Measurements from ENCODE around the gene GRID1.
"Not testable (repeated sequence)": the region's sequence is repeated elsewhere in the genome, so short reads cannot be mapped to it uniquely, and the experiment has no call there.

The GRID1 gene

DNA sequence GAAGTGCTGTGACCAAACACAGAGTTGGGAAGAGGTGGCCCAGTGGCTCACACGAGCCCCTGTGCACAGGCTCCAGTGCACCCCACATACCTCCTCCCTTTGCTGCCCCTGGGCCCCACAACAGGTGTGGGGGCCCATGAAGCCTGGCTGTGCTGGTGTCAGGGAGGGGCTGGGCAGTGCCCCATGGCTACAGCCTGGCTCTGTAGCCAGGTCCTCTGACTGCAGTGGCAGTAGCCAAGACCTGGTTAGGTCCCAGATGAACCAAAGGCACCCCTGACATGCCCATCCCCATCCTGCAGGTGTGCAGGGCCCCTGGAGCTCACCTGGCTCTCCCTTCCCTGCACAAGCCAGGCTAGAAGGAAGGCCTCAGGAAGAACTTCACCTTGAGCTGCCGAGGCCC is 176.3 kb downstream of the GRID1 start:
- Mint-ChIP-seq H3K27ac (no peak overlapping the region), H3K9me3 (no peaks in the 10 kb centered on the region), H3K4me1 (no peaks in the 10 kb centered on the region), H3K27me3 (peaks cover 33% of the 10 kb centered on the region), H3K4me3 (no peak overlapping the region)
- no peak for ATAC-seq
- no peak for DNase-seq

DNA sequence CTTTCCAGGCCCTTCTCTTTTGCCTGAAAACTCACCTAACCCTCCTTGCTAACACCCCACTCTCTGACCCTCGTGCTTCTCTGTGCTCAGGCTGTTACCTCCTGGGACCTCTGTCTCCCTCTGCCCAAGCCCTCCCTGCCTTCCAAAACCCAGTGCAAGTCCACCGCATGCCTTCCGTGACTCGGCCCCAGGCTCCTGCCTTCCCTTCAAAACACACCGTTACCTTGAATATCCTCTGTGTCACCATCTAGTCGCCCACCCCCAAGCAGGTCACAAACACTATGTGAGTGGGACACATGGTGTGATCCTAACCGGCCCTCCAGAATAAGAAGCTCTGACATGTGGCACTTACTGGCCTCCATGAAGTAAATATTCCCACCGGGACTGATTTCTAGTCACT is 176.7 kb downstream of the GRID1 start:
- ATAC-seq = no peak
- Mint-ChIP-seq H3K27ac (no peak overlapping the region), H3K4me3 (no peak overlapping the region), H3K4me1 (no peaks in the 10 kb centered on the region), H3K9me3 (no peaks in the 10 kb centered on the region), H3K27me3 (peaks cover 33% of the 10 kb centered on the region)
- DNase-seq = no peak

DNA sequence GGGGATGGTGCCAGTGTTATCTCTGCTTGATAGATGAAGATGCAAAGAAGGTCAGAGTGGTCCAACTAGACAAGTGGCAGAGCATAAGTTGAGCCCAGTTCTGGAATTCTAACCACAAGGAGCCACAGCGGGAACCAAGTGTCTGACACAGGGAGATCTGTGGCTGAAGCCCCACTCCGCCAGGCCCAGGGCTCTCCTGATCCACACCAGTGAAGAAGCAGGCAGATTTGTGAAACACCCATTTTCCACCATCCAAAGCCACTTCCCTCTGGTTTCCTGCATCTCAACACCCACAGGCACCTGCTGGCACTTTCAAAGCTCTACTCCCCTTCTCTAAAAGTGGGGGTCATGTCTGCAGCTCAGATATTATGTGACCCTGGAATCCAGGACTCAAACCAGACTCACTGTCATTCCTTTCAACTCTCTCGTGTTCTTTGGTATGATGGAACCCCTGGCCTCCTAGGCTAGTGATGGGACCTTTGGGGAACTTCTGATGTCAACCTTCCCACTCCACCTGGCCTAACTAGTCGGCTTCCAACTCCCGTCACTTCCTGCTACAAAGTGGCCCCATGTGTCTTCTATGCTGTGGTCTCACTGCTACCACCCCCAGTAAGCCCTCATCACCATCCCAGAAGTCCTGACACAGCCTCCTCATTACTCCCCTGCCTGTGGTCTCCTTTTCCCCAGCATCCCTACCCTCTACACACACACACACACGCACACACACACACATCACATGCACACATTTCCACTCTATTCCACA is 177.6 kb downstream of the GRID1 start:
- Mint-ChIP-seq H3K27ac (no peak overlapping the region), H3K27me3 (peaks cover 33% of the 10 kb centered on the region), H3K4me1 (no peaks in the 10 kb centered on the region), H3K9me3 (no peaks in the 10 kb centered on the region), H3K4me3 (no peak overlapping the region)
- ATAC-seq (no peak), DNase-seq (no peak)

DNA sequence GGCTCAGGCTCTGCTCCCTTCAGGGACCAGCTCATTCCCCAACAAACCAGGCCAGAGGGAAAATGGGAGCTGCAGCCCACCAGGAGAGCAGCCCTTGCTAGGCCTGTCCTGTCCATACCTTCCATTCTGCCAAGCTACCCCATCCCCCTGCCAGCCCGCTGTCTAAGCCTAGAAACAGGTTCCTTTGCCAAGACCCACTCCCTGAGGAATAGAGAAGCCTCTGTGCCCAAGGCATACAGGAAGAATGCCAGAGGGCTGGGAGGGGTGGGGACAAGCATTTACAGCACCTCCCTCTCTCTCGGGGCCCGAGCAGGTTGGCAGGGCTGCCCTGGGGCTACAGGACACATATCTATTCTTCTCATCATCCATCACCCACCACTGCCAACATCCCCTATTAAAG is 178.3 kb downstream of the GRID1 start:
- Mint-ChIP-seq H3K4me3 (no peak overlapping the region), H3K27me3 (peaks cover 33% of the 10 kb centered on the region), H3K27ac (no peak overlapping the region), H3K4me1 (no peaks in the 10 kb centered on the region), H3K9me3 (no peaks in the 10 kb centered on the region)
- ATAC-seq (no peak), DNase-seq (no peak)

DNA sequence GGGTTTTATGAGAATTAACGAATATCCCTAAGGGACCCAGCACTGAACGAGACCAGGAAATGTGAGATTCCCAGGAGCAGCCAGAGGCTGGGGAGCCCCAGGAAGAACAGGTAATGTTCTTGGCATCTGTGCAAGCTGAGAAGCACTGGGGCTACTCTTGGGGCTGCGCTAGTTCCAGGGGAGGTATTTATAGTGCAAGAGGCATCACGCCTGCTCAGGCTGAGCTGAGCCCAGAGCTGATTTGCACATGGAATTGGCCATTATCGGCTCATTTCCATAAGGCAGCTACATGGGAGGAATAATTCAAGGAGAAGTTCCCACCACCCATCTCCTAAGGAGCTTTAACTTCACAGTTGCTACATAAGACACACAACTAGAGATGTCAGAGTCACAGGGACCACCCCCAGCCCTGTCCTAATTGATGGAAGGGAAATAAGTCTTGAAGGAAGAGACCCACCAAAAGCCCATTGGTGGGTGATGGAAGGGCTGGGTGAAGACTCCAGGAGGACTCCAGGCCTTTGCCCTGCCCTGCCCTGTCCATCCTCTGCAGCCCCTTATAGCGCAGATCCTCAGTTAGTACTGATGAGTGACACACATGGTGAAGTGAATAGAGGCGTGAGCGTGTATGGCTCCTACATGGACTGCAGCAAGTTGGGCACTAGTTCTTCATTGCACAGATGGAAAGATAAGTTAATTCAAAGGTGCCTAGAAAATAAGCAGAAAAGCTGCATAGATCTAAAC is 178.9 kb downstream of the GRID1 start:
- no peak overlapping the region for H3K4me3 Mint-ChIP-seq
- peaks cover 33% of the 10 kb centered on the region for H3K27me3 Mint-ChIP-seq
- ATAC-seq (no peak), DNase-seq (no peak)
- H3K9me3 Mint-ChIP-seq = no peaks in the 10 kb centered on the region
- no peaks in the 10 kb centered on the region for H3K4me1 Mint-ChIP-seq
- H3K27ac Mint-ChIP-seq = no peak overlapping the region

DNA sequence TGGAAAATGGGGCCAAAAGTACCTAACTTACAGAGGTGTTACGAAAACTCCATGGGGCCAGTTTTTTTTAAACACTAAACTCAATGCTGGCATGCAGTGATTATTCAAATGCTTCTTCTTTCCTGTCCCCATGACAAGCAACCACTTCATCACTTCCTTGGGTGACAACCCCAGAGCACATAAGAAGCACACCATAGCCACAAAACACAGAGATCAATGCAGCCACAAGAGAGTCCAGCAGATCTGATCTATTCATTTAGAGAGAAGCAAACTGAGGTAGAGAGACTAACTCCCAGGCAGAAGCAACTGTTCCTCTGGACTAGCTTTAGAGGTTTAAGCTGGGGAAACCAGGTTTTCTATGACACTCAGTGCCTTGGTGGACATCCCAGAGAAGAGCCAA is 180.0 kb downstream of the GRID1 start:
- H3K9me3 Mint-ChIP-seq = no peaks in the 10 kb centered on the region
- ATAC-seq (peak; percentile 36), DNase-seq (no peak)
- H3K27ac Mint-ChIP-seq = no peak overlapping the region
- peaks cover 25% of the 10 kb centered on the region for H3K27me3 Mint-ChIP-seq
- no peak overlapping the region for H3K4me3 Mint-ChIP-seq
- H3K4me1 Mint-ChIP-seq = no peaks in the 10 kb centered on the region

DNA sequence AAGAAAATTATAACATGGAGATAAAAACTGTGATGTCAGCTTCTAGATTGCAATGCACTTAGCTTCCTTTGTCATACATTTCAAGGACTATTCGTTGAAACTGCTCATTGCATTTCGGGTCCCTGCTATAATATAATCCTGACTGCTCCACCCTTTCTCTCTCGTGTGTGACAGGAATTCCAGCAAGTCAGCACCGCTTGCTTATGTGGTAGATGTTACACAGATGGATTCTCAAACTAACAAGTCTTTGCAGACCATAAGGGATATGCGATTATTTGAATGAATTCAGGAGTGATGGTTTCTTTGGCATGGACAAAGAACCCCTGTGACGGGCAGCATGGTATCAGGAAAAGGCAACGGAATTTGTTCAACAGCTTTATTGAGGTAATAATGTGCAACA is 184.0 kb downstream of the GRID1 start:
- H3K27ac Mint-ChIP-seq = no peak overlapping the region
- no peaks in the 10 kb centered on the region for H3K9me3 Mint-ChIP-seq
- no peak for DNase-seq
- no peak overlapping the region for H3K4me3 Mint-ChIP-seq
- ATAC-seq = no peak
- no peaks in the 10 kb centered on the region for H3K4me1 Mint-ChIP-seq
- H3K27me3 Mint-ChIP-seq = peaks cover 11% of the 10 kb centered on the region

DNA sequence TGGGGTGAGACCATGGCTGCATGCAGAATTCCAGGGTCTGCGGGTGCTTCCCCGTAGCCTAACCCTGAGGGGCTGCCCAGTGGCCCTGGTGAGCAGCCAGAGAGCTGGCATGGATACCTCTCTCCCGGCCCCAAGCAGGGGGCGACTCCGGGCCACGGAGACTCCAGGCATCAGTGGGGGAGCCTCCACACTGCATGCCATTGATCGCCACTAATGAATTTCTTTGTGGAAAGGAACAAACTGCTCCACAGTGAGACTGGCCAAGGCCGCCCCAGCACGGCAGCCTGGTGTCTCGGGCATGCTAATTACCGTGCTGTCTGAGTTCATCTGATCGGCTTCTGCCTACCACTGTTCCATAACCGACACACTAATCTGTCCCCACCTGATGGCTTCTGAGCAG is 184.4 kb downstream of the GRID1 start:
- Mint-ChIP-seq H3K9me3 (no peaks in the 10 kb centered on the region), H3K27ac (no peak overlapping the region), H3K4me3 (no peak overlapping the region), H3K4me1 (no peaks in the 10 kb centered on the region), H3K27me3 (peaks cover 11% of the 10 kb centered on the region)
- ATAC-seq (no peak), DNase-seq (no peak)

DNA sequence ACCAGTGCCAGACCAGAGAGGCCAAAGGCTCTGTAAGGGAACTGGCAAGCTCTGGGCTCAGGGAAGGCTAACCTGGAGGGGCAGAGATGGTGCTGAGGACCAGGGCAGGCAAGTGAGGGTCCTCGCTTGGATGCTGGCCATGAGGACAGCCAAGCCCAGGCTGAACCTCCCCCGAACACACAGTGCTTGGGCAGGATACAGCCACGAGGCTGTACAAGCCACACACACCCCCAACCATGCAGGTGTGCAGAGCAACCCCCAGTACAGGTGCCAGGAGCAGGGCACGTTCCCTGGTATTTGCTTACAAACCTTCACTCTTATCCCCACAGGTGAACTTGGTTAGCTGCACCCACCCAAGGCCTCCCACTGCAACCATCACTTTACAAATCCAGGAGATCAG is 185.7 kb downstream of the GRID1 start:
- no peaks in the 10 kb centered on the region for H3K4me1 Mint-ChIP-seq
- no peaks in the 10 kb centered on the region for H3K9me3 Mint-ChIP-seq
- peak; percentile 19 for ATAC-seq
- H3K27me3 Mint-ChIP-seq = peaks cover 2% of the 10 kb centered on the region
- no peak overlapping the region for H3K4me3 Mint-ChIP-seq
- no peak for DNase-seq
- no peak overlapping the region for H3K27ac Mint-ChIP-seq

DNA sequence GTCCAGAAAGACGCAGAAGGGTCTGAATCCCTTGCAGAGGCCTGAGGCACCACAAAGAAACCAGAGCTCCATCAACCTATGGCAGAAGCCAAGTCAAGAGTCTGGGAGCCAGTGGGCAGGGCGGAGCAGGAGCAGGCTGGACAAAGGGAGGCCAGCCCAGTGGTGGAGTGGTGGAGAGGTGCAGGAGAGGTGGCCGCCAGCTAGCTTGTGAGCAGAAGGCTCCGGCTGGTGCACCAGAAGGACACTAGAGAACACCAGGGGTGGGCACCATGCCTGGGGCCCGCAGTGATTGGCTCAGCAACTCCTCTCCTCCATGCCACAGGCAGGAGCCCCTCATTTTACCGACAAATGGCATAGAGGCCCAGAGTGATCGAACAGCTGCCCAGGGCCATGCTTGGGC is 186.6 kb downstream of the GRID1 start:
- Mint-ChIP-seq H3K27ac (no peak overlapping the region), H3K4me1 (no peaks in the 10 kb centered on the region), H3K27me3 (no peaks in the 10 kb centered on the region), H3K9me3 (no peaks in the 10 kb centered on the region), H3K4me3 (no peak overlapping the region)
- DNase-seq (no peak), ATAC-seq (no peak)

DNA sequence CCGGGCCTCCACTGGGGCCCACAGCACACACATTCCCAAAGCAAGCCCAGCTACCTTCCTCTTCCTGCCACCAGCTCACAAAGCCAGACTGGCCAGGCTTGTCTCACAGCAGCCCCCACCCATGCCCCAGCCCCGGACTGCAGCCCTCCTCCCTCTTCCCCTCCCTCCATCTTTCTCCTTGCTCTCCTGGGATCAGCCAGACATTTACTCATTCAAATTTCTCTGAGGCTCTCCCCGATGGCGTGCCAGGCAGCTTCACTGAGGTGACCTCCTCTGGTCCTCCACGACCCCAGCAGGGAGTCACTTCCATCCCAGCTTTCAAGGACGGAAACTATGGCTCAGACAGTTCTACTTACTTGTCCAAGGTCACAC is 187.5 kb downstream of the GRID1 start:
- DNase-seq (no peak), ATAC-seq (no peak)
- no peak overlapping the region for H3K27ac Mint-ChIP-seq
- H3K27me3 Mint-ChIP-seq = no peaks in the 10 kb centered on the region
- no peaks in the 10 kb centered on the region for H3K9me3 Mint-ChIP-seq
- no peaks in the 10 kb centered on the region for H3K4me1 Mint-ChIP-seq
- no peak overlapping the region for H3K4me3 Mint-ChIP-seq

DNA sequence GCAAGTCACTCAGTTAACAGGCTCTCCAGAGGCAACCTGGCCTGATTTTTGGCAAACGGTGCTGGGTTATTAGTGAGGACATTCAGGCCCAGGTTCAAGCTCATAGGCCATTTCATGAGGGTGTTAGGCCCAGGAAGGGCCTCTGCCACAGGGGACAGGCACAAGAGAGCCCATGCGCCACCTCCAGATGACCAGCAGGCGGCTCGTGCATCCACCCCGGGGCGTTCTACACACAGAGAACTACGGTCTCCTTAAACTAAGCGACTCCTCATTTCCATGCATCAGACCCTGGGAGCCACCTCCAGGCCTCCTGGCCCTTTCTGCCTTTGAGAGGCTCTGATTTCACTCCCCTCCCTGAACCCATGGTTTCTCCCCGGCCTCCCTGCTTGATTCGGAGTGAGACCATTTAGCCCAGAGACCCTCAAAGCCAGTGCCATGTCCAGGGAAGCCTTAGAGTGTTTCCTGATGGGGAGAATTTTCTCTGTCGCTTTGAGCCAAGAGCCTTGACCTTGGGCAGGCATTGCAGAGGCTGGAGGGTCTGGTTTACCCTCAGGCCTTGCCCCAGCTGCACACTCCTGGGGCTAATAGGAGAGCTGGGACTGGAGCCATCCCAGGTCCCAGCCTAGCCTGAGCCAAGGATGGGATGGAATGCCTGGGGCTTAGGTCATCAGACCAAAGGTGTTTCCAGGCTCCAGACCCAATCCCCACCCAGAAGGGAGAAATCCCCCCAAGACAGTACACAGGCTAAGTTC is 188.0 kb downstream of the GRID1 start:
- H3K4me3 Mint-ChIP-seq = no peak overlapping the region

DNA sequence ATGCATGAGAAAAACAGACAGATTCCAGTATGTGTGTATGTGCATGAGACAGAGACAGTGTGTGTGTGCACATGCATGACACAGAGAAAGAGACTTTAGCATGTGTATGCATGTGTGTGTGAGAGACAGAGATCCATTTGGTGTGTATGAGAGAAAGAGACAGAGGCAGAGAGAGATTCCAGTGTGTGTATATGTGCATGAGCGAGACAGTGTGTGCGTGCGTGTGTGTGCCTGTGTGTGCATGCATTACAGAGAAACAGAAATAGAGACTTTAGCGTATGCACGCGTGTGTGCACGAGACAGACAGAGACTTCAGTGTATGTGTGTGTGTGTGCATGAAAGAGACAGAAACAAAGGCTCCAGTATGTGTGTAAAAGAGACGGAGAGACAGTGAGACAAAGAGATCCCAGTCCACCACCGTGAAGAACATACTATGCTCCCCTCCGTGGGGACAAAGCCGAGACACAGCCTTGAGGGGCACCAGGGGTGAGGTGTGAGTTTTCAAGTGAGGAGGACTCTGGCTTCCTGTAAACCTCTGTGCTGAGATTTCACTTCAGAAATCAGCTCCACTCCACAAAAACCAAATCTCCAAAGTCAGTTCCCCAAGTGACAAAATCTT is 188.9 kb downstream of the GRID1 start:
- Mint-ChIP-seq H3K4me1 (no peaks in the 10 kb centered on the region), H3K27me3 (no peaks in the 10 kb centered on the region), H3K9me3 (no peaks in the 10 kb centered on the region), H3K27ac (no peak overlapping the region), H3K4me3 (no peak overlapping the region)
- ATAC-seq (peak; percentile 37), DNase-seq (no peak)

More for the DNA sequence above, 188.0 kb downstream of the GRID1 start:
- no peak overlapping the region for H3K27ac Mint-ChIP-seq
- H3K9me3 Mint-ChIP-seq = no peaks in the 10 kb centered on the region
- H3K27me3 Mint-ChIP-seq = no peaks in the 10 kb centered on the region
- ATAC-seq (peak; percentile 19), DNase-seq (no peak)
- H3K4me1 Mint-ChIP-seq = no peaks in the 10 kb centered on the region

DNA sequence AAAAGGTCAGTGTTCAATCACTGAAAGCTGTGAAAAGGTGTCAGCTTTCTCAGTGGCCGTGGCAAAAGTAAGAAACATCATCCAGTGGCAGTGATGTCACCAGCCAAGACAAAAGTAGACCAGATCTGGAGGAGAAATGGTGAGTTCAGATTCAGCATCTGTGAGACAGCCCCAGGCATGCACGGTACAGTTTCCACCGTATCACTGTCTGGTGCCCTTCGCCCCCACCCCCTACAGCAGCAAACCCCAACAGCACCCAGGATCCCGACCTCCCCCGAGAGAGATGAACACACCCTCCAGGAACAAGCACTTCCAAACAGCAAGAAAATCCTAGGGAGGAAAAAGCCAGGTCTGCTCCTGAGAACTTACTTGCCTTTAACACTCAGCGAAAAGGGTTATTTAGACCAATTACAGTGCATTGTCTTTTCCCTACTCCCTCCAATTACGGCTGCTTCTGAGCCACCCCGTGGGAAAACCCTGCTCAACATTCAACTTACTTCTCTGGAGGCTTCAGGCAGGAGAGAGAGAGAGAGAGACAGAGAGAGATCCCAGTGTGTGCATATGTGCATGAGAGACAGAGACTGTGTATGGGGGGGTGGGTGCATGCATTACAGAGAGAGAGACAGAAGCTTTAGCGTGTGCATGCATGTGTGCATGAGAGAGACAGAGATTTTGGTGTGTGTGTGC is 189.6 kb downstream of the GRID1 start:
- no peak overlapping the region for H3K27ac Mint-ChIP-seq
- no peak for DNase-seq
- no peaks in the 10 kb centered on the region for H3K9me3 Mint-ChIP-seq
- H3K27me3 Mint-ChIP-seq = no peaks in the 10 kb centered on the region
- H3K4me1 Mint-ChIP-seq = no peaks in the 10 kb centered on the region
- peak; percentile 22 for ATAC-seq
- H3K4me3 Mint-ChIP-seq = no peak overlapping the region

DNA sequence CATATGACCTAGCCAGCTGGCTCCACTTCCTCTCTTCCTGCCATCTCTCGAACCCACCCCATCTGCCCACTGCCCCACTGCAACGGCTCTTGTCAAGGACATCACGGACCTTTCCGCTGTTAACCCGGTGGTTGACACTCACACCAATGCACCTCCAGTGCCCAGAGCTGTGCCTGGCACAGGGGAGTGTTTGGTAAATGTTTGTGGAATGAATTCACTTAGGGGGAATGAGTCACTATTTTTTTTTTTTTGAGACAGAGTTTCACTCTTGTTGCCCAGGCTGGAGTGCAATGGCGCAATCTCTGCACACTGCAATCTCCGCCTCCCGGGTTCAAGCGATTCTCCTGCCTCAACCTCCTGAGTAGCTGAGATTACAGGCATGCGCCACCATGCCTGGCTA is 191.1 kb downstream of the GRID1 start:
- not testable (repeated sequence) for ATAC-seq, H3K27me3 Mint-ChIP-seq, H3K4me1 Mint-ChIP-seq, H3K27ac Mint-ChIP-seq, H3K9me3 Mint-ChIP-seq, H3K4me3 Mint-ChIP-seq, DNase-seq
